Measurements from ENCODE around the gene STOML1. TPM values are rescaled to one million over a fixed set of nuclear protein-coding genes. Genes with fewer than 3 reads are reported as not detected.

STOML1 gene
- total RNA-seq, 1 donor from 2014 or later = 23.4 TPM

- H3K9me3 ChIP-seq = no peaks in the 10 kb centered on the region
- intact Hi-C loops (cut with DNase I) = no loop called here
- no peak overlapping the region for H3K27ac ChIP-seq
- DNase-seq = no peak
- H3K36me3 ChIP-seq = no peaks in the 10 kb centered on the region
- TF ChIP-seq CTCF (IDR thresholded peaks at IDR 0.05) = no peak
- H3K4me3 ChIP-seq = no peak overlapping the region
- peaks cover 10% of the 10 kb centered on the region for H3K4me1 ChIP-seq
- H3K27me3 ChIP-seq = no peaks in the 10 kb centered on the region
- ATAC-seq = no peak
Measured at GRCh38 chr15:73931441-73931840, 60.7 kb downstream of the STOML1 start.

GRCh38 chr15:73930790-73931281 is 61.3 kb downstream of the STOML1 start:
- H3K27ac ChIP-seq = no peak overlapping the region
- H3K36me3 ChIP-seq = no peaks in the 10 kb centered on the region
- H3K4me1 ChIP-seq = peaks cover 6% of the 10 kb centered on the region
- TF ChIP-seq CTCF (IDR thresholded peaks at IDR 0.05) = no peak
- H3K4me3 ChIP-seq = no peak overlapping the region
- no peak for DNase-seq
- intact Hi-C loops (cut with DNase I) = no loop called here
- no peaks in the 10 kb centered on the region for H3K27me3 ChIP-seq
- ATAC-seq = no peak
- H3K9me3 ChIP-seq = no peaks in the 10 kb centered on the region

GRCh38 chr15:73930371-73930770 is 61.7 kb downstream of the STOML1 start:
- no peak for ATAC-seq
- no peaks in the 10 kb centered on the region for H3K36me3 ChIP-seq
- H3K9me3 ChIP-seq = no peaks in the 10 kb centered on the region
- DNase-seq = no peak
- H3K4me3 ChIP-seq = no peak overlapping the region
- H3K4me1 ChIP-seq = peaks cover 6% of the 10 kb centered on the region
- no peaks in the 10 kb centered on the region for H3K27me3 ChIP-seq
- intact Hi-C loops (cut with DNase I) = no loop called here
- no peak for TF ChIP-seq CTCF (IDR thresholded peaks at IDR 0.05)
- H3K27ac ChIP-seq = no peak overlapping the region

- DNase-seq (no peak), ATAC-seq (no peak)
- no peaks in the 10 kb centered on the region for H3K36me3 ChIP-seq
- no peak for TF ChIP-seq CTCF (IDR thresholded peaks at IDR 0.05)
- intact Hi-C loops (cut with DNase I) = no loop called here
- no peaks in the 10 kb centered on the region for H3K27me3 ChIP-seq
- no peak overlapping the region for H3K4me3 ChIP-seq
- no peak overlapping the region for H3K27ac ChIP-seq
- no peaks in the 10 kb centered on the region for H3K9me3 ChIP-seq
- H3K4me1 ChIP-seq = peaks cover 14% of the 10 kb centered on the region
Measured at GRCh38 chr15:73928971-73929627, 63.0 kb downstream of the STOML1 start.

Other genes with a start within 250 kb of the STOML1 start
- gene INSYN1, start 238.9 kb downstream of the STOML1 start, total RNA-seq = 6.2 TPM
- gene TBC1D21, start 118.7 kb downstream of the STOML1 start, total RNA-seq = not detected
- 11.1 TPM for gene LOXL1, start 65.8 kb downstream of the STOML1 start, total RNA-seq
- 82.9 TPM for gene PML, start 2.4 kb upstream of the STOML1 start, total RNA-seq
- gene GOLGA6A, start 90.3 kb upstream of the STOML1 start, total RNA-seq = not detected
- gene ISLR2, start 138.3 kb upstream of the STOML1 start, total RNA-seq = 4.0 TPM
- gene ISLR, start 181.4 kb upstream of the STOML1 start, total RNA-seq = 40.6 TPM
- gene STRA6, start 210.5 kb upstream of the STOML1 start, total RNA-seq = not detected
- not detected for gene CCDC33, start 244.0 kb upstream of the STOML1 start, total RNA-seq